DND-41 (cell line): ENCODE measurements around the gene RALGPS1.

Experiments used
- EZH2 ChIP-seq: IDR thresholded peaks from 3 replicates; pipeline ENCODE4 v1.6.1; 2012; ENCODE audit warnings: borderline replicate concordance, low read depth, mild to moderate bottlenecking, moderate library complexity, low read length, inconsistent platforms; ENCODE audit not compliant: severe bottlenecking
- TF ChIP-seq, protein P1 (sequence below): IDR thresholded peaks from 2 replicates; pipeline ENCODE4 v1.5.1; 2012; ENCODE audit warnings: borderline replicate concordance, low read length, moderate library complexity, mild to moderate bottlenecking; ENCODE audit not compliant: poor library complexity, severe bottlenecking; ENCODE audit errors: extremely low read depth

DNA sequence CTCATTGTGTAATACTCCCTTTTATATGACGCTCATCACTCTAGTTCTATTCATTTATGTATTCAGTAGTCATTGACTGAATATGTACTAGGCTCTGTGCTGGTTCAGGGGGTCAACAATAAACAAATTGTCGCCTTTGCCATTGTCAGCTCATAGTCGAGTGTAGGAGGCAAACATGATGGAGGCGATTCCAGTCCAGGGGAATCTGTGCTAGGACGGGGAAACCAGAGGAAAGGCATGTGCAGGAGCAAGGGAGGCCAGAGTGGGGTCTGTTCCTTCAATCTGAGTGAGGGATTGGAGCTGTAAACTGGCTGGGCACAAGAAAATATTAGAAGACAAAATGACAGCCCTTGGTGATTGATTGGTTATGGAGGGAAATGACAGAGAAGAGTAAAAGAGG lies 123.9 kb downstream of the RALGPS1 start:
- TF ChIP-seq, protein P1, sequence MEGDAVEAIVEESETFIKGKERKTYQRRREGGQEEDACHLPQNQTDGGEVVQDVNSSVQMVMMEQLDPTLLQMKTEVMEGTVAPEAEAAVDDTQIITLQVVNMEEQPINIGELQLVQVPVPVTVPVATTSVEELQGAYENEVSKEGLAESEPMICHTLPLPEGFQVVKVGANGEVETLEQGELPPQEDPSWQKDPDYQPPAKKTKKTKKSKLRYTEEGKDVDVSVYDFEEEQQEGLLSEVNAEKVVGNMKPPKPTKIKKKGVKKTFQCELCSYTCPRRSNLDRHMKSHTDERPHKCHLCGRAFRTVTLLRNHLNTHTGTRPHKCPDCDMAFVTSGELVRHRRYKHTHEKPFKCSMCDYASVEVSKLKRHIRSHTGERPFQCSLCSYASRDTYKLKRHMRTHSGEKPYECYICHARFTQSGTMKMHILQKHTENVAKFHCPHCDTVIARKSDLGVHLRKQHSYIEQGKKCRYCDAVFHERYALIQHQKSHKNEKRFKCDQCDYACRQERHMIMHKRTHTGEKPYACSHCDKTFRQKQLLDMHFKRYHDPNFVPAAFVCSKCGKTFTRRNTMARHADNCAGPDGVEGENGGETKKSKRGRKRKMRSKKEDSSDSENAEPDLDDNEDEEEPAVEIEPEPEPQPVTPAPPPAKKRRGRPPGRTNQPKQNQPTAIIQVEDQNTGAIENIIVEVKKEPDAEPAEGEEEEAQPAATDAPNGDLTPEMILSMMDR = no peak
- no peak for TF ChIP-seq EZH2
